ENCODE measurements around the gene ATM.
A peak's percentile ranks its signal among the peaks of the same experiment; 100 is the strongest.

Gene ATM

DNA sequence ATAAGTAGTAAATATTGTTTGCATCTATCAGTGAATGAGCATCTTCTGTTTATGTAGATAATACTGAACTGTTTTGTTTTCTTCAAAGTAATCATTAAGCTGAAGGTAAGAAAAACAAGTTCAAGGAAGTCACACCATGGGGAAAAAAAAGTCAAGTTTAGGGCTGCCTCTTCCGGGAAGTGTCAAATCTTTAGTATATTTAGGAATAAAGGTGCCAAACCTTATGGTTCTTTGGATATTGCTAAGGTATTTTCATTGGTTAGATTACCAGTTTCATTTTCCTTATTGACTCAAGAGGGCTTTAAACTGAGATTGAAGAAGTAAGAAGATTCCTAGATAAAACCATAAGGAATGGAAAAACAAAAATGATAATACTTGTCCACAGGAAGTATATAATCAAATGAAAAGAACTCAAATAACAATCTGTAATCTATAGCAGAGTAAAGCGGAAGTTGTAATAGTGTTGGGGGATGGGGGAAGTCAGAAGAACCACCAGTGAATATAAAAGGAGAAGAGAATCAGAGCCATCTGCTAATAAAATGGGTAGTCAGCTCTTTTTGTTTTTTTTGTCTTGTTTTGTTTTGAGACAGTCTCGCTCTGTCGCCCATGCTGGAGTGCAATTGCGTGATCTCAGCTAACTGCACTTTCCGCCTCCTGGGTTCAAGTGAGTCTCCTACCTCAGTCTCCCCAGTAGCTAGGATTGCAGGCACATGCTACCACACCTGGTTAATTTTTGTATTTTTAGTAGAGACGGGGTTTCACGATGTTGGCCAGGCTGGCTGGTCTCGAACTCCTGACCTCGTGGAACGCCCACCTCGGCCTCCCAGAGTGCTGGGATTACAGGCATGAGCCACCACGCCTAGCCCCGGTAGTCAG is 2.3 kb downstream of the ATM start:
- H3K4me3 ChIP-seq (ENCODE audit: low read depth, low read length): no peak overlapping the region
- no peak for DNase-seq (ENCODE audit: low read depth)
- TF ChIP-seq, protein P1, sequence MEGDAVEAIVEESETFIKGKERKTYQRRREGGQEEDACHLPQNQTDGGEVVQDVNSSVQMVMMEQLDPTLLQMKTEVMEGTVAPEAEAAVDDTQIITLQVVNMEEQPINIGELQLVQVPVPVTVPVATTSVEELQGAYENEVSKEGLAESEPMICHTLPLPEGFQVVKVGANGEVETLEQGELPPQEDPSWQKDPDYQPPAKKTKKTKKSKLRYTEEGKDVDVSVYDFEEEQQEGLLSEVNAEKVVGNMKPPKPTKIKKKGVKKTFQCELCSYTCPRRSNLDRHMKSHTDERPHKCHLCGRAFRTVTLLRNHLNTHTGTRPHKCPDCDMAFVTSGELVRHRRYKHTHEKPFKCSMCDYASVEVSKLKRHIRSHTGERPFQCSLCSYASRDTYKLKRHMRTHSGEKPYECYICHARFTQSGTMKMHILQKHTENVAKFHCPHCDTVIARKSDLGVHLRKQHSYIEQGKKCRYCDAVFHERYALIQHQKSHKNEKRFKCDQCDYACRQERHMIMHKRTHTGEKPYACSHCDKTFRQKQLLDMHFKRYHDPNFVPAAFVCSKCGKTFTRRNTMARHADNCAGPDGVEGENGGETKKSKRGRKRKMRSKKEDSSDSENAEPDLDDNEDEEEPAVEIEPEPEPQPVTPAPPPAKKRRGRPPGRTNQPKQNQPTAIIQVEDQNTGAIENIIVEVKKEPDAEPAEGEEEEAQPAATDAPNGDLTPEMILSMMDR (IDR thresholded peaks at IDR 0.05; ENCODE audit: control insufficient read depth, extremely low read depth, insufficient read depth): no peak

DNA sequence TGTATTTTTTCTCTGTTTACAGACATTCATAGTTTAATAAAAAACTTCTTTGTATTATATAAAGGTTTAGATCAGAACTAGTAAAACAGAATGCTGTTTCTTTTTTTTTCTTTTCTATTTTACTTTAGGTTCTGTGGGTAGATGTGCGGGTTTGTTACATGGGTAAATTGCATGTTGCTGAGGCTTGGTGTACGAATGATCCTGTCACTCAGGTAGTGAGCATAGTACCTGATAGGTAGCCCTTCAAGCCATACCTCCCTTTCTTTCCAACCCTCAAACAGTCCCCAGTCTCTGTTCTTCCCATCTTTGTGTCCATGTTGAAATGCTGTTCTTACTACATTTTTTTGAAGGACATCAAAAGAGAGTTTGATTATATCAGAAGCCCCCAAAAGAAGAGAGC is 3.2 kb downstream of the ATM start:
- no peak for DNase-seq (ENCODE audit: low read depth)
- no peak overlapping the region for H3K4me3 ChIP-seq (ENCODE audit: low read depth, low read length)

GRCh38 chr11:108228251-108228650 is 5.4 kb downstream of the ATM start:
- DNase-seq (ENCODE audit: low read depth): no peak
- TF ChIP-seq, protein P1 (IDR thresholded peaks at IDR 0.05; ENCODE audit: control insufficient read depth, extremely low read depth, insufficient read depth): no peak
- H3K4me3 ChIP-seq (ENCODE audit: low read depth, low read length): no peak overlapping the region

More for the DNA sequence above, 3.2 kb downstream of the ATM start:
- TF ChIP-seq, protein P1 (IDR thresholded peaks at IDR 0.05; ENCODE audit: control insufficient read depth, extremely low read depth, insufficient read depth): no peak

DNA sequence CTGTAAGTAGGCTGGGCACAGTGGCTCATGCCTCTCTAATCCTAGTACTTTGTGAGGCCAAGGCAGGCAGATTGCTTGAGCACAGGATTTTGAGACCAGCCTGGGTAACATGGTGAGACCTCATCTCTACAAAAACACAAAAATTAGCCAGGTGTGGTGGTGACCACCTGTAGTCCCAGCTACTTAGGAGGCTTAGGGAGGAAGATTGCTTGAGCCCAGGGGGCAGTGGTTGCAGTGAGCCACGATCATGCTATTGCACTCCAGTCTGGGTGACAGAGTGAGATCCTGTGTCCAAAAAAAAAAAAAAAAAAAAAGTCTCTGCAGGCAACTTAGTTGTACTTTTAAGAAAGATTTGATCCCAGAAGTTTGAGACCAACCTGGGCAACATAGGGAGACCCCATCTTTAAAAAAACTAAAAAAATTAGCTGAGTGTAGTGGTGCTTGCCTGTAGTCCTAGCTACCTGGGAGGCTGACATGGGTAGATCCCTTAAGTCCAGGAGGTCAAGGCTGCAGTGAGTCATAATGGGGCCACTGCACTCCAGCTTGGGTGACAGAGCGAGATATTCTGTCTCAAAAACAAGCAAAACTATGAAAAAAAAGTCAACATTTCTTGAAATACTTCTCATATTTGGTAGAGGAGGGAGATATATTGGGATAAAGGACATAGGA is 10.5 kb downstream of the ATM start:
- TF ChIP-seq, protein P1 (IDR thresholded peaks at IDR 0.05; ENCODE audit: control insufficient read depth, extremely low read depth, insufficient read depth): no peak
- H3K4me3 ChIP-seq (ENCODE audit: low read depth, low read length): no peak overlapping the region
- no peak for DNase-seq (ENCODE audit: low read depth)

DNA sequence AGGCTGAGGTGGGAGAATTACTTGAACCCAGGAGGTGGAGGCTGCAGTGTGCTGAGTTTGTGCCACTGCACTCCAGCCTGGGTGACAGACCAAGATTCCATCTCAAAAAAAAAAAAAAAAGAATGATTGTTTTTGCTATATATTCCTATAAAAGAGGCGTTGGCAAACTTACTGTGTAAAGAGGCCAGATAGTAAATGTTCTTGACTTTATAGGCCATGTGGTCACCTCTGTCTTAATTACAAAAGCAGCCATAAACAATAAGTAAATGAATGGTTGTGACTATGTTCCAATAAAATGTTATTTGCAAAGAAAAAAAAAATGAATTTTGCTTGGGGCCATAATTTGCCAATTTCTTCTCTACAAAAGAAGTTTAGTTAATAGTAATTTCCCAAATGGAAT is 12.3 kb downstream of the ATM start:
- DNase-seq (ENCODE audit: low read depth): peak; percentile 91
- TF ChIP-seq, protein P1 (IDR thresholded peaks at IDR 0.05; ENCODE audit: control insufficient read depth, extremely low read depth, insufficient read depth): no peak
- no peak overlapping the region for H3K4me3 ChIP-seq (ENCODE audit: low read depth, low read length)

DNA sequence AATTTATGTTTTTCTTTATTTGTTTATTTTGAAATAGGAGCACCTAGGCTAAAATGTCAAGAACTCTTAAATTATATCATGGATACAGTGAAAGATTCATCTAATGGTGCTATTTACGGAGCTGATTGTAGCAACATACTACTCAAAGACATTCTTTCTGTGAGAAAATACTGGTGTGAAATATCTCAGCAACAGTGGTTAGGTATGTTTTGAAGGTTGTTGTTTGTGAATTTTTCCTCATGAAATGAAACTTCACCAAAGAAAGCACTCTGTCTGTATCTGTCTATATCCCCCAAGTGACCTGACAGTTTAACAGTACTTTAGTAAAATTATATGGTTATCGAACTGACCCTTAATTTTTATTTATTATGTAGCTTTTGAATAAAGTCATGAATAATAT is 12.8 kb downstream of the ATM start:
- H3K4me3 ChIP-seq (ENCODE audit: low read depth, low read length): no peak overlapping the region
- DNase-seq (ENCODE audit: low read depth): no peak
- TF ChIP-seq, protein P1 (IDR thresholded peaks at IDR 0.05; ENCODE audit: control insufficient read depth, extremely low read depth, insufficient read depth): no peak

Measured in LNCaP clone FGC (cell line).